HG03575 (cell line): ENCODE results near the gene APRT.

Experiments used
- ATAC-seq: cut with Tn5 transposase; IDR thresholded peaks from one replicate; pipeline ENCODE4 v1.9.1; 2021; ENCODE audit not compliant: unreplicated experiment, insufficient number of reproducible peaks, low FRiP score; ENCODE audit errors: extremely low read depth

The APRT gene

GRCh38 chr16:88843256-88843655 is 31.5 kb upstream of the APRT start:
- no peak for ATAC-seq

GRCh38 chr16:88842806-88843205 is 31.1 kb upstream of the APRT start:
- no peak for ATAC-seq

GRCh38 chr16:88842308-88842756 is 30.6 kb upstream of the APRT start:
- ATAC-seq: no peak

GRCh38 chr16:88841521-88842307 is 30.0 kb upstream of the APRT start:
- ATAC-seq: no peak

GRCh38 chr16:88840600-88841215 is 29.0 kb upstream of the APRT start:
- ATAC-seq: no peak

- no peak for ATAC-seq
Observed at GRCh38 chr16:88839745-88840599, 28.2 kb upstream of the APRT start.

- no peak for ATAC-seq
Observed at GRCh38 chr16:88839026-88839529, 27.4 kb upstream of the APRT start.

- ATAC-seq: no peak
Observed at GRCh38 chr16:88838566-88838965, 26.8 kb upstream of the APRT start.

GRCh38 chr16:88837806-88838205 is 26.1 kb upstream of the APRT start:
- no peak for ATAC-seq

- no peak for ATAC-seq
Observed at GRCh38 chr16:88836791-88837190, 25.1 kb upstream of the APRT start.

GRCh38 chr16:88835818-88836217 is 24.1 kb upstream of the APRT start:
- ATAC-seq: no peak

- ATAC-seq: no peak
Observed at GRCh38 chr16:88835383-88835782, 23.7 kb upstream of the APRT start.

GRCh38 chr16:88834670-88835069 is 22.9 kb upstream of the APRT start:
- ATAC-seq: no peak

GRCh38 chr16:88833086-88833485 is 21.4 kb upstream of the APRT start:
- no peak for ATAC-seq

- ATAC-seq: no peak
Observed at GRCh38 chr16:88831838-88832237, 20.1 kb upstream of the APRT start.

GRCh38 chr16:88830783-88831182 is 19.1 kb upstream of the APRT start:
- no peak for ATAC-seq

GRCh38 chr16:88830258-88830657 is 18.5 kb upstream of the APRT start:
- ATAC-seq: no peak

- ATAC-seq: no peak
Observed at GRCh38 chr16:88828711-88829110, 17.0 kb upstream of the APRT start.

GRCh38 chr16:88827727-88828126 is 16.0 kb upstream of the APRT start:
- no peak for ATAC-seq
